Heart left ventricle (tissue), 16 donors: ENCODE measurements around the gene TEX264. TPM values are rescaled to one million over a fixed set of nuclear protein-coding genes. Genes with fewer than 3 reads are reported as not detected.

Experiments
- ATAC-seq, 4 donors: fragments of 200-7000 bp; cut with Tn5 transposase; one replicate each; pipeline ENCODE4 v1.9.1; 2020 to 2022; ENCODE audit warnings: moderate library complexity in 4 of 4, mild to moderate bottlenecking in 3 of 4, moderate number of reproducible peaks in 1 of 4
- DNase-seq, 5 donors: peaks; one replicate each; pipeline ENCODE4 v3.0.0-alpha.2; 2020
- H3K27ac ChIP-seq, 12 donors: fragments of 200-600 bp; sonication (generic) in 4 of 12; one replicate each; pipeline versions ENCODE4 v1.5.0 to v1.8.0; 2016 to 2022; ENCODE audit warnings: mild to moderate bottlenecking in 2 of 12
- H3K27me3 ChIP-seq, 9 donors: fragments of 200-600 bp; sonication (generic) in 2 of 9; one replicate each; pipeline versions ENCODE4 v1.5.1 to v1.8.0; 2016 to 2022; ENCODE audit warnings: mild to moderate bottlenecking in 3 of 9
- H3K36me3 ChIP-seq, 9 donors: fragments of 200-600 bp; sonication (generic) in 2 of 9; one replicate each; pipeline versions ENCODE4 v1.5.0 to v1.8.0; 2018 to 2022; ENCODE audit warnings: mild to moderate bottlenecking in 2 of 9
- H3K4me1 ChIP-seq, 12 donors: fragments of 200-600 bp; sonication (generic) in 4 of 12; one replicate each; pipeline versions ENCODE4 v1.5.0 to v1.8.0; 2016 to 2022; ENCODE audit warnings: mild to moderate bottlenecking in 3 of 12
- H3K4me3 ChIP-seq, 12 donors: fragments of 200-600 bp; sonication (generic) in 4 of 12; one replicate each; pipeline versions ENCODE4 v1.5.0 to v1.8.0; 2017 to 2022; ENCODE audit warnings: mild to moderate bottlenecking in 9 of 12, moderate library complexity in 4 of 12
- H3K9me3 ChIP-seq, 12 donors: fragments of 200-600 bp; sonication (generic) in 4 of 12; one replicate each; pipeline versions ENCODE4 v1.5.0 to v1.8.0; 2016 to 2022; ENCODE audit warnings: mild to moderate bottlenecking in 1 of 12
- CTCF ChIP-seq, 12 donors: fragments of 200-600 bp; sonication (generic) in 4 of 12; IDR thresholded peaks; one replicate each; pipeline versions ENCODE4 v1.5.0 to v1.8.0; 2018 to 2022; ENCODE audit warnings: antibody characterized with exemption in 12 of 12, mild to moderate bottlenecking in 5 of 12
- POLR2A ChIP-seq, 2 donors: fragments of 450-650 bp; IDR thresholded peaks; one replicate each; pipeline ENCODE4 v1.6.1; 2017; ENCODE audit warnings: antibody characterized with exemption in 2 of 2, mild to moderate bottlenecking in 2 of 2, moderate library complexity in 2 of 2
- WGBS, 4 donors: extraction: QIAGEN DNeasy Blood & Tissue Kit in 2 of 4; methylation state at CpG; one replicate each; pipeline versions ENCODE4 v1.1.5 to v1.1.7; 2013 to 2018; 5-methylcytosine and 5-hydroxymethylcytosine counted together
- intact Hi-C, 10 donors: fragments of 100-400 bp; cut with DNase I; formaldehyde crosslinking; loops; one replicate each; pipeline versions ENCODE4 v1.11.1 to v1.14.2; 2022
- polyA plus RNA-seq, 2 donors: library from polyadenylated mRNA; stranded (reverse); fragments of 200-250 nt; gene quantifications; one replicate each; pipeline ENCODE4 v1.2.3, GENCODE V29; 2013
- total RNA-seq, 9 donors: library from RNA; depleted of rRNA in 2 of 9; stranded (reverse); fragments of >200 nt in 2 of 9; fragmentation: NEBNext Ultra II Directional in 3 of 9; extraction: Animal tissue kit (Norgen Biotek cat#: 25700) in 3 of 9; gene quantifications; one replicate each; pipeline versions ENCODE4 v1.1.0 to v1.2.4, GENCODE V29; 2016 to 2023
- donor health status: ischemic (EF 13 %, LVEDD 7.1; RV severe dilation, severe dysfunction).
- donor health status: healthy with polysubstance abuse.
- donor health status: DM: no; HTN: yes; CAD: no.
- donor health status: DM: no; HTN: no; CAD: no.
- donor health status: ischemic (EF 25% LVEDD 6.9; RV normal size, moderate dysfunction).
- donor health status: ischemic (EF 25% LVEDD 5.7; RV mildly dilated, moderate dysfunction).
- donor health status: healthy.
- donor health status: DM: yes; HTN: yes; CAD: no.
- donor health status: ischemic (EF 35%, LVEDD 5.7; RV mildly dilated, moderate dysfunction).
- donor health status: nonischemic (EF 11% LVEDD 7.7; RV severe dilation, severe dysfunction).
- donor health status: DM: yes; HTN: yes; CAD: no.
- donor health status: PGD.
- donor health status: ischemic (EF 29% LVEDD 5.4; RV normal size, mild dysfunction).
- donor health status: nonischemic (EF 23%, LVEDD 6.1; RV moderate dilation, normal function).

Gene TEX264
- total and polyA plus RNA-seq, 11 donors = 29.5 to 69.0 (median 40.0) TPM

GRCh38 chr3:51706788-51707731 is 36.0 kb downstream of the TEX264 start, which contains the start of gene GRM2:
GRM2 (plus strand) TSS chr3:51707068; CDS start chr3:51708984, 1,916 bp downstream.
- Histone ChIP-seq H3K4me3 (peak within 1 kb of the TSS in 10 of 12 donors; percentile 22 to 53 (median 39)), H3K27me3 (no peaks in the 10 kb centered on the region), H3K36me3 (peaks cover 0 to 35% (median 21%) of the 10 kb centered on the region in 9 donors), H3K27ac (no peak within 1 kb of the TSS), H3K9me3 (no peaks in the 10 kb centered on the region), H3K4me1 (peaks cover 0 to 17% (median 2%) of the 10 kb centered on the region in 12 donors)
- intact Hi-C loops = loop anchor here in 1 of 10 donors (5.0 kb wide), 1 partner anchor 90 kb away; no protein-coding TSS in a partner anchor
- peak in 3 of 12 donors; percentile 14 to 35 (median 27) for TF ChIP-seq CTCF (IDR thresholded peaks at IDR 0.05)
- no peak for TF ChIP-seq POLR2A (IDR thresholded peaks at IDR 0.05)
- peak; percentile 79 to 88 (median 83) for DNase-seq
- ATAC-seq = peak; percentile 83 to 93 (median 88)
- 3 to 9% (median 6%) methylated on average over 46 to 69 of the region's 69 CpGs for WGBS, 4 donors

- Histone ChIP-seq H3K27me3 (no peaks in the 10 kb centered on the region), H3K4me3 (no peak overlapping the region), H3K27ac (no peak overlapping the region), H3K36me3 (peaks cover 0 to 25% (median 13%) of the 10 kb centered on the region in 9 donors), H3K9me3 (no peaks in the 10 kb centered on the region), H3K4me1 (peaks cover 0 to 17% (median 2%) of the 10 kb centered on the region in 12 donors)
- peak in 2 of 5 donors; percentile 1 to 18 for DNase-seq
- 55 to 77% (median 75%) methylated on average over 3 of the region's 3 CpGs for WGBS, 4 donors
- no peak for TF ChIP-seq POLR2A (IDR thresholded peaks at IDR 0.05)
- TF ChIP-seq CTCF (IDR thresholded peaks at IDR 0.05) = no peak
- intact Hi-C loops = loop anchor here in 1 of 10 donors (5.0 kb wide), 1 partner anchor 89 kb away; no protein-coding TSS in a partner anchor
- ATAC-seq = no peak
Observed at GRCh38 chr3:51708216-51708845, 37.3 kb downstream of the TEX264 start.

- Histone ChIP-seq H3K36me3 (peaks cover 0 to 18% (median 6%) of the 10 kb centered on the region in 9 donors), H3K4me3 (no peak overlapping the region), H3K27me3 (no peaks in the 10 kb centered on the region), H3K9me3 (no peaks in the 10 kb centered on the region), H3K27ac (no peak overlapping the region), H3K4me1 (peaks cover 0 to 17% (median 2%) of the 10 kb centered on the region in 12 donors)
- DNase-seq (peak in 2 of 5 donors; percentile 2 to 52), ATAC-seq (no peak)
- intact Hi-C loops = loop anchor here in 1 of 10 donors (5.0 kb wide), 1 partner anchor 88 kb away; no protein-coding TSS in a partner anchor
- no peak for TF ChIP-seq POLR2A (IDR thresholded peaks at IDR 0.05)
- 91 to 95% (median 94%) methylated on average over 8 to 17 of the region's 17 CpGs for WGBS, 4 donors
Observed at GRCh38 chr3:51709004-51709420, 38.0 kb downstream of the TEX264 start.

GRCh38 chr3:51709675-51710074 is 38.6 kb downstream of the TEX264 start:
- intact Hi-C loops = loop anchor here in 2 of 10 donors (5.0 to 10.0 kb wide), 2 partner anchors 85 to 88 kb away; no protein-coding TSS in a partner anchor
- TF ChIP-seq CTCF (IDR thresholded peaks at IDR 0.05) (no peak), POLR2A (IDR thresholded peaks at IDR 0.05) (no peak)
- no peak overlapping the region for H3K27ac ChIP-seq

More at GRCh38 chr3:51709675-51710074, 38.6 kb downstream of the TEX264 start:
- peaks cover 0 to 11% (median 3%) of the 10 kb centered on the region in 9 donors for H3K36me3 ChIP-seq
- ATAC-seq (no peak), DNase-seq (peak in 1 of 5 donors; percentile 33)
- no peaks in the 10 kb centered on the region for H3K9me3 ChIP-seq
- 73 to 87% (median 78%) methylated on average over 4 of the region's 4 CpGs for WGBS, 4 donors
- H3K4me3 ChIP-seq = no peak overlapping the region
- peaks cover 0 to 17% (median 2%) of the 10 kb centered on the region in 12 donors for H3K4me1 ChIP-seq
- H3K27me3 ChIP-seq = no peaks in the 10 kb centered on the region
